ENCODE measurements around the gene GDE1. TPM values are rescaled to one million over a fixed set of nuclear protein-coding genes. Genes with fewer than 3 reads are reported as not detected.

GDE1 gene
- total and polyA plus RNA-seq, 9 of the 15 experiments (the other 6 are each of a cell fraction or from before 2014, with no cell fraction given), result 18.8 to 40.5 (median 22.3) TPM

DNA sequence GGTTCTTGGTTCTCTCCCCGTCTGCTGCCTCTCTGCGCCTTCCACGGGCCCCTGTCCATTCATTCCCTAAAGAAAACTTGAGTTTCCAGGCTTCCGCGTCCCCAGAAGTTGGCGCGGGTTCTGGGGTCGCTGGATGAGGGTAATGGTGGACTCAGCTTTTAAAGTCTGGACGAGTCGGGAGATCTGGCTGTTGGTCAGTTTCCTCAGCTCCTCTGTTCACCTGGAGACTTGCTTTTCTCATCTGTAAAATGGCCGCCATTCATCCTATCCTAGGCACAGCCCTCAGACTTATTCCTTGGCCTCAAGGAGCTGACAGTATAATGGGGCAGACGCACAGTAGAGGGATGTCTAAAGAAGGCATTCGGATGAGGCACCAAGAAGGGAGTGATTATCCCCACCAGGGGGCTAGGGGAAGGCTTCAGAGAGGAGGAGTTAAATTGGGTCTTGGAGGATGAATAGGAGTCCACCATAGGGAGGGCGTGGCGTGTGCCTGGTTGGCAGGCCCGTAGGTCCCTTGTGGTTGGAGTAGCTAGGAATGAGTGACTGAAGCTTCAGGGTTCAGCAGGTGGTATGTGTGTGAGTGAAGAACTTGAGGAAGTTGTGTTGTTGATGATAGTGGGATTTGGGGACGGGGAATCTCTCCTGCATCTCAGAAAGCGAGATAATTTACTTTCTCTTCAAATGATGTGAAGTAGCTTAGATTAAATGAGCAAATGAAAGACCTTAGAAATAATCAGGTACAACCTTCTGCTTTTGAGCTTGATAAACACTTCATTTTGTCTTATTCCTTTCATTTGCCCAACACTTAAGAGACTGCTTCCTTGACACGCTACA, 34.3 kb upstream of the GDE1 start (continued):
- TF ChIP-seq CTCF (IDR thresholded peaks at IDR 0.05 in 2 of 3, conservative IDR thresholded peaks at IDR 0.05 in 1 of 3; ENCODE audit: insufficient read depth in 2 of 3, low read depth in 1 of 3, low read length in 3 of 3) (peak in 2 of 3 experiments; percentile 34 to 50; a peak in 3 of 6 replicates), LEF1 (IDR thresholded peaks at IDR 0.05) (no peak), MGA (IDR thresholded peaks at IDR 0.05) (no peak), ZBTB7A (IDR thresholded peaks at IDR 0.05; ENCODE audit: borderline replicate concordance, control insufficient read depth, low read depth, low read length) (0 out of 2 replicates have a peak, but pooled peaks have one; percentile 23)
